Skeletal muscle tissue (tissue), 4 donors: ENCODE measurements around the gene NID2. TPM values are rescaled to one million over a fixed set of nuclear protein-coding genes. Genes with fewer than 3 reads are reported as not detected.

Experiments
- H3K27ac ChIP-seq: one replicate; pipeline ENCODE4 v1.7.0; 2013; ENCODE audit warnings: mild to moderate bottlenecking, low read depth, low read length, inconsistent platforms
- H3K27me3 ChIP-seq, 3 donors: one replicate each; pipeline ENCODE4 v1.7.0; 2013; ENCODE audit warnings: low read length in 3 of 3; ENCODE audit not compliant: control insufficient read depth in 3 of 3, insufficient read depth in 3 of 3
- H3K36me3 ChIP-seq, 3 donors: one replicate each; pipeline ENCODE4 v1.7.0; 2013; ENCODE audit warnings: low read length in 3 of 3; ENCODE audit not compliant: control insufficient read depth in 3 of 3, insufficient read depth in 3 of 3
- H3K4me1 ChIP-seq, 3 donors: one replicate each; pipeline ENCODE4 v1.7.0; 2013; ENCODE audit warnings: low read length in 3 of 3, mild to moderate bottlenecking in 3 of 3; ENCODE audit not compliant: control insufficient read depth in 3 of 3, insufficient read depth in 3 of 3
- H3K4me3 ChIP-seq, 3 donors: one replicate each; pipeline ENCODE4 v1.7.0; 2013; ENCODE audit warnings: low read length in 3 of 3
- H3K9ac ChIP-seq, 3 donors: one replicate each; pipeline ENCODE4 v1.7.0; 2013; ENCODE audit warnings: low read length in 3 of 3, mild to moderate bottlenecking in 3 of 3, moderate library complexity in 2 of 3, low read depth in 1 of 3
- H3K9me3 ChIP-seq, 3 donors: one replicate each; pipeline ENCODE4 v1.7.0; 2013; ENCODE audit warnings: low read length in 3 of 3; ENCODE audit not compliant: control insufficient read depth in 3 of 3
- total RNA-seq: library from RNA; depleted of rRNA; stranded (reverse); fragments of >200 nt; gene quantifications from one replicate; pipeline ENCODE4 v1.2.3, GENCODE V29; 2014
- donor health status: Osteomylitis.

Gene NID2
- total RNA-seq, 1 donor from 2014 or later, result 76.7 TPM

- Histone ChIP-seq H3K4me1 (peaks cover 11 to 13% (median 11%) of the 10 kb centered on the region in 3 donors), H3K9me3 (no peaks in the 10 kb centered on the region), H3K27ac (peak overlapping the region; percentile 56), H3K4me3 (peak overlapping the region in 1 of 3 donors; percentile 18), H3K27me3 (no peaks in the 10 kb centered on the region), H3K36me3 (no peaks in the 10 kb centered on the region), H3K9ac (no peak overlapping the region)
Measured at GRCh38 chr14:52032204-52032801, 36.6 kb downstream of the NID2 start.

GRCh38 chr14:52031781-52032180, 37.1 kb downstream of the NID2 start:
- Histone ChIP-seq H3K36me3 (no peaks in the 10 kb centered on the region), H3K4me1 (peaks cover 11 to 15% (median 14%) of the 10 kb centered on the region in 3 donors), H3K27ac (peak overlapping the region; percentile 56), H3K27me3 (no peaks in the 10 kb centered on the region), H3K9ac (no peak overlapping the region), H3K9me3 (no peaks in the 10 kb centered on the region), H3K4me3 (no peak overlapping the region)

- H3K4me1 ChIP-seq, result peaks cover 11 to 22% (median 15%) of the 10 kb centered on the region in 3 donors
- H3K9ac ChIP-seq, result no peak overlapping the region
- H3K4me3 ChIP-seq, result no peak overlapping the region
- H3K27ac ChIP-seq, result no peak overlapping the region
- no peaks in the 10 kb centered on the region for H3K36me3 ChIP-seq
- no peaks in the 10 kb centered on the region for H3K27me3 ChIP-seq
- H3K9me3 ChIP-seq, result no peaks in the 10 kb centered on the region
Measured at GRCh38 chr14:52029881-52030280, 39.0 kb downstream of the NID2 start.

GRCh38 chr14:52026901-52027300, 42.0 kb downstream of the NID2 start:
- peaks cover 4 to 28% (median 9%) of the 10 kb centered on the region in 3 donors for H3K4me1 ChIP-seq
- H3K9ac ChIP-seq, result no peak overlapping the region
- H3K9me3 ChIP-seq, result peaks cover 0 to 2% (median 0%) of the 10 kb centered on the region in 3 donors
- no peak overlapping the region for H3K4me3 ChIP-seq
- H3K27ac ChIP-seq, result no peak overlapping the region
- no peaks in the 10 kb centered on the region for H3K27me3 ChIP-seq
- H3K36me3 ChIP-seq, result no peaks in the 10 kb centered on the region

- H3K27ac ChIP-seq, result peak overlapping the region; percentile 11
- H3K9ac ChIP-seq, result no peak overlapping the region
- no peaks in the 10 kb centered on the region for H3K36me3 ChIP-seq
- peaks cover 0 to 2% (median 0%) of the 10 kb centered on the region in 3 donors for H3K9me3 ChIP-seq
- H3K27me3 ChIP-seq, result no peaks in the 10 kb centered on the region
- no peak overlapping the region for H3K4me3 ChIP-seq
- H3K4me1 ChIP-seq, result peaks cover 5 to 24% (median 15%) of the 10 kb centered on the region in 3 donors
Measured at GRCh38 chr14:52026017-52026660, 42.7 kb downstream of the NID2 start.

GRCh38 chr14:52025310-52025709, 43.5 kb downstream of the NID2 start:
- no peak overlapping the region for H3K4me3 ChIP-seq
- H3K9ac ChIP-seq, result no peak overlapping the region
- no peaks in the 10 kb centered on the region for H3K36me3 ChIP-seq
- no peaks in the 10 kb centered on the region for H3K27me3 ChIP-seq
- peaks cover 6 to 24% (median 17%) of the 10 kb centered on the region in 3 donors for H3K4me1 ChIP-seq
- H3K9me3 ChIP-seq, result peaks cover 0 to 2% (median 0%) of the 10 kb centered on the region in 3 donors
- H3K27ac ChIP-seq, result peak overlapping the region; percentile 11

GRCh38 chr14:52023518-52023917, 45.3 kb downstream of the NID2 start:
- Histone ChIP-seq H3K4me3 (no peak overlapping the region), H3K27me3 (peaks cover 0 to 4% (median 0%) of the 10 kb centered on the region in 3 donors), H3K36me3 (peaks cover 0 to 6% (median 4%) of the 10 kb centered on the region in 3 donors), H3K4me1 (peaks cover 6 to 31% (median 17%) of the 10 kb centered on the region in 3 donors), H3K9ac (no peak overlapping the region), H3K9me3 (peaks cover 0 to 2% (median 0%) of the 10 kb centered on the region in 3 donors), H3K27ac (no peak overlapping the region)

GRCh38 chr14:52021957-52022600, 46.8 kb downstream of the NID2 start:
- H3K27me3 ChIP-seq, result peaks cover 0 to 5% (median 0%) of the 10 kb centered on the region in 3 donors
- peaks cover 4 to 30% (median 17%) of the 10 kb centered on the region in 3 donors for H3K4me1 ChIP-seq
- H3K9ac ChIP-seq, result no peak overlapping the region
- H3K4me3 ChIP-seq, result no peak overlapping the region
- no peak overlapping the region for H3K27ac ChIP-seq
- H3K36me3 ChIP-seq, result peaks cover 0 to 6% (median 4%) of the 10 kb centered on the region in 3 donors
- peaks cover 0 to 2% (median 0%) of the 10 kb centered on the region in 3 donors for H3K9me3 ChIP-seq

GRCh38 chr14:52020866-52021717, 47.8 kb downstream of the NID2 start:
- Histone ChIP-seq H3K36me3 (peaks cover 0 to 6% (median 4%) of the 10 kb centered on the region in 3 donors), H3K27me3 (peaks cover 0 to 5% (median 0%) of the 10 kb centered on the region in 3 donors), H3K4me3 (no peak overlapping the region), H3K27ac (peak overlapping the region; percentile 14), H3K9me3 (peaks cover 0 to 2% (median 0%) of the 10 kb centered on the region in 3 donors), H3K9ac (no peak overlapping the region), H3K4me1 (peaks cover 3 to 25% (median 19%) of the 10 kb centered on the region in 3 donors)
